HepG2 (cell line): Measurements from ENCODE around the gene SYNJ2. TPM values are rescaled to one million over a fixed set of nuclear protein-coding genes. Genes with fewer than 3 reads are reported as not detected.

ENCODE experiments used
- ATF7-NPFF ChIP-seq: sonication (generic); formaldehyde crosslinking; IDR thresholded peaks from 2 replicates; pipeline ENCODE4 v1.8.1; 2023; ENCODE audit warnings: mild to moderate bottlenecking, low read depth, missing genetic modification reagents, moderate library complexity
- CENPT ChIP-seq: sonication (generic); formaldehyde crosslinking; IDR thresholded peaks from 2 replicates; pipeline ENCODE4 v1.8.0; 2022; ENCODE audit warnings: low read depth, mild to moderate bottlenecking, moderate library complexity, missing genetic modification reagents
- CHD4 ChIP-seq: fragments of 200-600 bp; sonication (generic); IDR thresholded peaks from 2 replicates; pipeline ENCODE4 v1.7.0; 2017; ENCODE audit warnings: mild to moderate bottlenecking, low read length, borderline replicate concordance
- CREB1 ChIP-seq, 2 experiments: fragments of 450-650 bp in 1 of 2; IDR thresholded peaks; 2 replicates each; pipeline ENCODE4 v1.6.1; 2016 to 2017; ENCODE audit warnings: control low read depth in 1 of 2, mild to moderate bottlenecking in 1 of 2, missing compliant biosample characterization in 1 of 2, missing genetic modification characterization in 1 of 2
- FOXK2 ChIP-seq: fragments of 450-650 bp; IDR thresholded peaks from 2 replicates; pipeline ENCODE4 v1.6.1; 2016
- HOXA3 ChIP-seq: sonication (generic); formaldehyde crosslinking; IDR thresholded peaks from 2 replicates; pipeline ENCODE4 v1.5.0; 2020; ENCODE audit warnings: missing genetic modification reagents
- IKZF4 ChIP-seq: sonication (generic); formaldehyde crosslinking; IDR thresholded peaks from 2 replicates; pipeline ENCODE4 v1.5.1; 2020; ENCODE audit warnings: borderline replicate concordance, mild to moderate bottlenecking, low read depth, missing genetic modification reagents; ENCODE audit errors: not compliant biosample characterization
- KLF16 ChIP-seq, 2 experiments: sonication (generic) in 1 of 2; formaldehyde crosslinking in 1 of 2; IDR thresholded peaks; 2 replicates each; pipeline versions ENCODE4 v1.6.1 to v1.8.0; 2016 to 2023; ENCODE audit warnings: missing genetic modification reagents in 2 of 2, missing compliant biosample characterization in 1 of 2
- MAFG ChIP-seq: sonication (generic); formaldehyde crosslinking; IDR thresholded peaks from 2 replicates; pipeline ENCODE4 v1.5.1; 2020; ENCODE audit warnings: mild to moderate bottlenecking, missing genetic modification reagents
- NKX3-1 ChIP-seq: sonication (generic); formaldehyde crosslinking; IDR thresholded peaks from 2 replicates; pipeline ENCODE4 v1.5.0; 2020; ENCODE audit warnings: missing genetic modification reagents
- PAXIP1 ChIP-seq: sonication (generic); formaldehyde crosslinking; conservative IDR thresholded peaks from 2 replicates; pipeline ENCODE4 v1.4.0; 2020; ENCODE audit warnings: mild to moderate bottlenecking, missing genetic modification reagents, moderate library complexity
- PHF21A ChIP-seq: sonication (generic); formaldehyde crosslinking; IDR thresholded peaks from 2 replicates; pipeline ENCODE4 v1.5.0; 2020; ENCODE audit warnings: mild to moderate bottlenecking, missing genetic modification reagents
- PITX1 ChIP-seq: sonication (generic); formaldehyde crosslinking; IDR thresholded peaks from 2 replicates; pipeline ENCODE4 v1.5.1; 2020; ENCODE audit warnings: mild to moderate bottlenecking, missing genetic modification reagents
- RNF2 ChIP-seq: fragments of 450-650 bp; conservative IDR thresholded peaks from 2 replicates; pipeline ENCODE4 v1.6.1; 2016; ENCODE audit warnings: low read depth
- THRA ChIP-seq: sonication (generic); formaldehyde crosslinking; IDR thresholded peaks from 2 replicates; pipeline ENCODE4 v1.4.0; 2020; ENCODE audit warnings: missing genetic modification reagents, borderline replicate concordance
- ZBTB14 ChIP-seq: sonication (generic); formaldehyde crosslinking; IDR thresholded peaks from 2 replicates; pipeline ENCODE4 v1.4.0; 2020; ENCODE audit warnings: missing genetic modification reagents
- ZBTB38 ChIP-seq: sonication (generic); formaldehyde crosslinking; IDR thresholded peaks from 2 replicates; pipeline ENCODE4 v1.5.1; 2020; ENCODE audit warnings: mild to moderate bottlenecking, missing genetic modification reagents
- ZFY ChIP-seq: sonication (generic); formaldehyde crosslinking; IDR thresholded peaks from 2 replicates; pipeline ENCODE4 v1.4.0; 2020; ENCODE audit warnings: missing genetic modification reagents
- ZKSCAN8 ChIP-seq: IDR thresholded peaks from 2 replicates; pipeline ENCODE4 v1.6.1; 2016; ENCODE audit warnings: borderline replicate concordance, missing genetic modification reagents, missing compliant biosample characterization
- ZNF160 ChIP-seq: sonication (generic); formaldehyde crosslinking; IDR thresholded peaks from 2 replicates; pipeline ENCODE4 v1.8.0; 2022; ENCODE audit warnings: mild to moderate bottlenecking, inconsistent platforms, missing genetic modification reagents
- ZNF230 ChIP-seq: sonication (generic); formaldehyde crosslinking; IDR thresholded peaks from 2 replicates; pipeline ENCODE4 v1.4.0; 2020; ENCODE audit warnings: mild to moderate bottlenecking, missing genetic modification reagents
- ZNF24 ChIP-seq: fragments of 450-650 bp; IDR thresholded peaks from 2 replicates; pipeline ENCODE4 v1.6.1; 2017; ENCODE audit warnings: antibody characterized with exemption, mild to moderate bottlenecking
- ZNF317 ChIP-seq: sonication (generic); formaldehyde crosslinking; IDR thresholded peaks from 2 replicates; pipeline ENCODE4 v1.5.0; 2020; ENCODE audit warnings: mild to moderate bottlenecking, missing genetic modification reagents
- polyA plus RNA-seq, 8 experiments: library from polyadenylated mRNA; depleted of rRNA in 3 of 8; stranded (reverse) in 7 of 8; unstranded in 1 of 8; fragments of >200 nt; fragmentation: Illumina TruSeq in 4 of 8; extraction: Trizol in 4 of 8; gene quantifications; 2 replicates each; pipeline versions ENCODE4 v1.2.1 to v1.2.3, GENCODE V29; 2011 to 2016; ENCODE audit warnings: low read depth in 4 of 8, missing spikeins in 1 of 8, mixed read lengths in 1 of 8; ENCODE audit not compliant: insufficient read depth in 1 of 8
- total RNA-seq, 5 experiments: library from RNA; depleted of rRNA; stranded (reverse); fragments of >200 nt; fragmentation: Illumina TruSeq; extraction: Trizol; gene quantifications; 2 replicates each; pipeline ENCODE4 v1.2.3, GENCODE V29; 2016; ENCODE audit warnings: low read depth in 1 of 5
- TF ChIP-seq, protein P1 (sequence below): IDR thresholded peaks from 2 replicates; pipeline ENCODE4 v1.6.1; 2016; ENCODE audit warnings: low read depth

SYNJ2 gene
- total and polyA plus RNA-seq, 2 of the 13 experiments (the other 11 are each of a cell fraction or from before 2014, with no cell fraction given) = 39.1 to 57.6 TPM

DNA sequence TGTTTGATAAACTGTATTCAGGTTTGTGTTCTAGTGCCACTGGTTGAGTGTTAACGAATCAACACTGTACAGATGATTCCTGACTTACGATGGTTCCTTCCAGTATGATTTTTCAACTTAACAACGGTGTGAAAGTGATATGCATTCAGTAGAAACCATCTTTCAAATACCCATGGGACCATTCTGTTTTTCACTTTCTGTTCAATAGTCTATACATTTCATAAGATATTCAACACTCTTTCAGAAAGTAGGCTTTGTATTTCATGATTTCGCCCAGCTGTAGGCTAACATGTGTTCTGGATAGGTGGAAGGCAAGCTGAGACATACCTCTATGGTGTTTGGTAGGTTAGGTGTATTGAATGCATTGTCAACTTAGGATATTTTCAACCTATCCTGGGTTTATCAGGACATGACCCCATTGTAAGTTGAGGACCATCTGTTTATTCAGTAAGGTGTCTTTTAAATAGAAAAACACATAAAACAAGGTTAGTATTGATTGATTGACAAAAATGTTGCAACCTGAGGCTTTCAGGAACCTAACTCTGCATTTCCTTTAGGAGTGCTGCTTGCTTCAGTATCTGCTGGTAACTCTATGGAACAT, 32.3 kb downstream of the SYNJ2 start (continued):
- TF ChIP-seq ZKSCAN8 (CRISPR knock-in tag) (0 out of 2 replicates have a peak, but pooled peaks have one; percentile 18), ZFY (CRISPR knock-in tag) (no peak), PAXIP1 (CRISPR knock-in tag) (peak; percentile 60), PITX1 (CRISPR knock-in tag) (no peak; the same call in 1 of the 2 replicates), FOXK2 (no peak), HOXA3 (CRISPR knock-in tag) (no peak), ZBTB14 (no peak), CENPT (CRISPR knock-in tag) (no peak), ZNF24 (no peak), KLF16 (CRISPR knock-in tag; IDR thresholded peaks at IDR 0.05) (peak in 1 of 2 experiments; percentile 29; a peak in 1 of 4 replicates), ZNF317 (CRISPR knock-in tag) (no peak), THRA (CRISPR knock-in tag) (peak; percentile 86; the same call in 1 of the 2 replicates), ZNF160 (CRISPR knock-in tag) (no peak), ATF7-NPFF (CRISPR knock-in tag) (no peak), PHF21A (no peak), IKZF4 (no peak), MAFG (CRISPR knock-in tag) (no peak), NKX3-1 (no peak), RNF2 (no peak), ZBTB38 (CRISPR knock-in tag) (no peak), ZNF230 (CRISPR knock-in tag) (no peak), CHD4 (no peak), CREB1 (IDR thresholded peaks at IDR 0.05) (no peak), CREB1 (CRISPR knock-in tag; IDR thresholded peaks at IDR 0.05) (peak; percentile 30; the same call in 1 of the 2 replicates)
- TF ChIP-seq, protein P1, sequence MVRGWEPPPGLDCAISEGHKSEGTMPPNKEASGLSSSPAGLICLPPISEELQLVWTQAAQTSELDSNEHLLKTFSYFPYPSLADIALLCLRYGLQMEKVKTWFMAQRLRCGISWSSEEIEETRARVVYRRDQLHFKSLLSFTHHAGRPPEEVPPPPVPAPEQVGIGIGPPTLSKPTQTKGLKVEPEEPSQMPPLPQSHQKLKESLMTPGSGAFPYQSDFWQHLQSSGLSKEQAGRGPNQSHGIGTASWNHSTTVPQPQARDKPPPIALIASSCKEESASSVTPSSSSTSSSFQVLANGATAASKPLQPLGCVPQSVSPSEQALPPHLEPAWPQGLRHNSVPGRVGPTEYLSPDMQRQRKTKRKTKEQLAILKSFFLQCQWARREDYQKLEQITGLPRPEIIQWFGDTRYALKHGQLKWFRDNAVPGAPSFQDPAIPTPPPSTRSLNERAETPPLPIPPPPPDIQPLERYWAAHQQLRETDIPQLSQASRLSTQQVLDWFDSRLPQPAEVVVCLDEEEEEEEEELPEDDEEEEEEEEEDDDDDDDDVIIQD (CRISPR knock-in tag) = no peak
